Stimulated activated CD8-positive, alpha-beta memory T cell treated with anti-CD3 and anti-CD28 coated beads, Interleukin-7, amount 100 ng/mL, for 4 hours (primary cell): ENCODE data around the gene AHDC1.

Experiments
- DNase-seq, 2 donors: peaks; one replicate each; pipeline ENCODE4 v3.0.0-alpha.2; 2020; ENCODE audit warnings: low read depth in 2 of 2

Gene AHDC1

DNA sequence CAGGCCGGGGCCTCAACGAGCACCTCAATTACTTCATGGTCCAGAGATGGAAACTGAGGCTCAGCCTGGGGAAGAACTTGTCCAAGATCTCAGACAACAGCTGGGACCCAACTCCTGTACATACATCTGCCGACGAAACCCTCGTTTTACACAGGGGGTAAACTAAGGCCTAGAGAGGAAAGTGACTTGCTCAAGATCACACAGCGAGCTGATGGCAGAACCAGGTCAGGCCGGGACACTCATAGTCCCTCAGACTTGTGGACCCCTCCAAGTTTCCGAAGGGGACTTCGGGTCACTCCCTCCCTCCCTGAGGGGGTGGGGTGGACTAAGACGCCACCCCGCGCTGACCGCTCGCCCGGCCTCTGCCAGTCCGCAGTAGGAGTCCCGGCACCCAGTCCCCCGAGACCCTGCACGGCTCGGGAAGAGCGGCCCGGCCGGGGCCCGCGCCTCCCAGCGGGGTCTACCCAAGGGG, 114.4 kb downstream of the AHDC1 start:
- DNase-seq: no peak

DNA sequence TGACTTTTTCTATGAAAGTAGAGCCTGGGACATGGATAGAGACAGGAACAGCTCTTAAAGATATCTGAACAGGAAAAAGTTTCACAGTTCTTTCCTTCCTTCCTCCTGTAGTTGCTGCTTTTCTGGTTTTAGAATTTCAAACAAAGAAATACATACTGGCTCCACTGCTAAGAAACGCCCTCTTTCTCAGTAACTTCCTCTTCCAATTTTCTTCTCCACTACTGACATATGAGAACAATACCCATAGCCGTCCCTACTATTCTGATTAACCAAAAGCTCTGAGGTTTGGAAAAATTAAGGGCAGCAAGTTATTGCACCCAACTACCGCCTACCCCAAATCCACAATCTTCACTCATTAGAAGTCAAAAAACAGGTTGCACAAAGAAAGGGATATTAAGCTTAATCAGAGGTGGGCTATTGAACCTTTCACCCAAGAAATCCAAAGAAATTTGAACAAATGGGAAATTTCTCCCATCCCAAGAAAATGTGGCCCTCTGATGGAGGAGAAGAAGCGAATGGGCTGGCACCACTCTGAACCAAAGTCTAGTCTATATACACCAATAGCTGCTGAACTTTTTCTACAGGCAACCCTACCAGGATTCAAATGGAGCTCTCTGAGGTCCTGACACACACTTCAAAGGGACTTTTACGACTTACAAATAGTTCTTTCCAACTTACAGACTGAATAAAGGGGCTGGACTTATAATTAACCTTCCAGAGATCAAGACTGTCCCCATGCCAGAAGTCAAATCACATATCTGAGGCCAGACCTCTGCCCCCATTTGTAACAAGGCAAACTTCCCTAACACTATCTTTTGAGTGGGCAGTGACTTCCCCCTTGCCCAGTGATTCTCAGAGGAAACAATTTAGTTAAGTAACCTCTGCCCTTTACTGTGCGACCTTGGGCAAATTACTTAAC, 115.7 kb downstream of the AHDC1 start:
- no peak for DNase-seq

DNA sequence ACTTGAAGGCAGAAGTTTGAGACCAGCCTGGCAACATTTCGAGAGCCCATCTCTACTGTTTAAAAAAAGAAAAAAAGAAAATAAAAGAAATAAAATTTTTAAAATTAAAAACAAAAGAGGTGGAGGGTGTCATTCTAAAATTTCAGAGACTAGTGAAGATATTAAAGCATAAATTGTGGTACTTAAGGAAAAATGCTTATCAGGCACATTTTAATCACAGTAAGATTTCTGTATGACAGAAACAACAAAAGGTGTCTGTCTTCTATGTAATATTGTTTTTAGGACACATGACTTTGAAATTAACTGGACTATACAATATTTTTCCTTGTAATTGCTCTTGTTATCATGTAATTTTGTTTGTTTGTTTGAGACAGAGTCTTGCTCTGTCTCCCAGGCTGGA, 118.6 kb downstream of the AHDC1 start:
- no peak for DNase-seq
